IPS-20b (cell line): ENCODE results near the gene HYLS1.
"Not testable (repeated sequence)": the region's sequence is repeated elsewhere in the genome, so short reads cannot be mapped to it uniquely, and the experiment has no call there.

ENCODE experiments used
- H3K27ac ChIP-seq: one replicate; pipeline ENCODE4 v1.5.1; 2013; ENCODE audit warnings: low read length
- H3K27me3 ChIP-seq: 2 replicates; pipeline ENCODE4 v1.6.1; 2013; ENCODE audit warnings: mild to moderate bottlenecking, low read length, inconsistent platforms; ENCODE audit not compliant: insufficient read depth
- H3K36me3 ChIP-seq: 2 replicates; pipeline ENCODE4 v1.6.1; 2013; ENCODE audit warnings: low read depth, mild to moderate bottlenecking, inconsistent platforms, low read length, moderate library complexity; ENCODE audit not compliant: insufficient read depth
- H3K4me1 ChIP-seq: 2 replicates; pipeline ENCODE4 v1.6.1; 2013; ENCODE audit warnings: mild to moderate bottlenecking, control low read depth, inconsistent platforms, low read length, moderate library complexity; ENCODE audit not compliant: insufficient read depth
- H3K4me3 ChIP-seq: 2 replicates; pipeline ENCODE4 v1.5.1; 2013; ENCODE audit warnings: mild to moderate bottlenecking, low read length, inconsistent platforms
- H3K9ac ChIP-seq: 2 replicates; pipeline ENCODE4 v1.6.1; 2013; ENCODE audit warnings: low read depth, mild to moderate bottlenecking, inconsistent platforms, low read length, moderate library complexity
- H3K9me3 ChIP-seq: 2 replicates; pipeline ENCODE4 v1.6.1; 2013; ENCODE audit warnings: mild to moderate bottlenecking, low read depth, low read length, inconsistent platforms; ENCODE audit not compliant: insufficient read depth

Gene HYLS1

DNA sequence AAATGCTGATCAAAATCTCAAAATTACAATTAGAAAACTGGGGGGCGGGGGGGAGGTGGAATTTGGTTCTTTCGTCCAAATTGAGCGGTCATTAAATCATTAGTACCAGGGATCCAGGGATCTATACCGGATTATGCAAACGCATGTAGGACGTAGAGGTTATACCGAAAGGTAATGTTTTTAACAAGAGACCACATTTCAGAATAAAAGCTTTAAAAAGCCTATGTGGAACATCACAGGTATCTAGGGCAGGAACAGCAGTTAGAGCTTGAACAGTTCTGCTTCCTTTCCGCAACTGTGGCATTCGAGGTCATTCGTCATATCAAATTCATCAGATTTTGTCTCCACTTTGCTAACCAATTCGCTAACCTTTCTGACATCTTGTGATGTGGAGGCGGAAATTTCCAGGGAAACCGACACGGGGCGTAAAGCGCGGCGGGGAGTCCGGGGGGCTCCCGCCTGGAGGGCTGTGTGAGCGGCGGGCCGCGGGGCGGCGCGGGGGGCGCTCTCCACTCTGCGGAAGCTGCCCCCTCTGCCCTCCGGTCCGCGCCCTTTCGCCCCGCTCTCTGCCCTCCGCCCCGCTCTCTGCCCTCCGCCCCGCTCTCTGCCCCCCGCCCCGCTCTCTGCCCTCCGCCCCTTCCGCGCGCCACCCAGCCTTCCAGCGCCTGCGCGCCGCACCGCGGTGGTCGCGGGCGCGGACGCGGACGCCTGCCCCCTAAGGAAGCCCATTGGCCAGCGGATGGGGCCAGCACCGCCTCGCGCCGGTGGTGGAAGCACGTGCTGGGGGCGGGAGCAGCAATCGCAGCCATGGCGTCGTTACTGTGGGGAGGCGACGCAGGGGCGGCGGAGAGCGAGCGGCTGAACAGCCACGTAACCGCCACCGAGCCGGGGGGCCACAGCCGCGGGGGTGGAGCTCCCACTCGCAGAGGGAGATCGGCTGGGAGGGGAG is 16.5 kb downstream of the HYLS1 start, which contains the start of gene DDX25:
DDX25 (plus strand) TSS at position 798 of the 949 bp plus-strand sequence; CDS start at position 808, 10 bp downstream.
- H3K27ac ChIP-seq = no peak within 1 kb of the TSS
- peaks cover 6% of the 10 kb centered on the region; the same call in 1 of the 2 replicates for H3K9me3 ChIP-seq
- peak within 1 kb of the TSS; percentile 50; the same call in 1 of the 2 replicates for H3K9ac ChIP-seq
- peaks cover 30% of the 10 kb centered on the region for H3K36me3 ChIP-seq
- H3K4me1 ChIP-seq = no peaks in the 10 kb centered on the region; the same call in 1 of the 2 replicates
- peak within 1 kb of the TSS; percentile 91 for H3K4me3 ChIP-seq
- peaks cover 21% of the 10 kb centered on the region for H3K27me3 ChIP-seq

DNA sequence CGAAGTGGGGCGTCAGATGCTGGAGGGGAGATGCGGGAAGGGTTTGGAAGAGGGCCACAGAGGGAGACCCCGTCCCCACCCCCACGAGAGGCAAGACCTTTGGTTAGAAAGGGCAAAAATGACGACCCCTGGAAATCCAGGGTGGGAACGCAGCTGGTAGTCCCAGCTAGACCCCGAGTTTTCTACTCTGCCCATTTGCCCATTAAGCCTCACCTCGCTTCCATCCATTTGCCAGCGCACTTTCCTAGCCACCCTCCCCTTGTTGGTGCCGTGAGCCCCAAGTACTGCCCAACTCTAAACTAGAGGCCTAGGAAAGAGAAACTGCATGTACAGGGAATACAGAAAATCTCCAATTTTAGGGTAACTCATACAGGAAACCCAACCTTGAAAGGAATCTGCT is 17.2 kb downstream of the HYLS1 start:
- Histone ChIP-seq H3K4me1 (no peaks in the 10 kb centered on the region; the same call in 1 of the 2 replicates), H3K27ac (no peak overlapping the region), H3K27me3 (peaks cover 21% of the 10 kb centered on the region), H3K36me3 (peaks cover 23% of the 10 kb centered on the region), H3K9ac (no peak overlapping the region), H3K9me3 (peaks cover 6% of the 10 kb centered on the region; the same call in 1 of the 2 replicates), H3K4me3 (peak overlapping the region; percentile 58)

DNA sequence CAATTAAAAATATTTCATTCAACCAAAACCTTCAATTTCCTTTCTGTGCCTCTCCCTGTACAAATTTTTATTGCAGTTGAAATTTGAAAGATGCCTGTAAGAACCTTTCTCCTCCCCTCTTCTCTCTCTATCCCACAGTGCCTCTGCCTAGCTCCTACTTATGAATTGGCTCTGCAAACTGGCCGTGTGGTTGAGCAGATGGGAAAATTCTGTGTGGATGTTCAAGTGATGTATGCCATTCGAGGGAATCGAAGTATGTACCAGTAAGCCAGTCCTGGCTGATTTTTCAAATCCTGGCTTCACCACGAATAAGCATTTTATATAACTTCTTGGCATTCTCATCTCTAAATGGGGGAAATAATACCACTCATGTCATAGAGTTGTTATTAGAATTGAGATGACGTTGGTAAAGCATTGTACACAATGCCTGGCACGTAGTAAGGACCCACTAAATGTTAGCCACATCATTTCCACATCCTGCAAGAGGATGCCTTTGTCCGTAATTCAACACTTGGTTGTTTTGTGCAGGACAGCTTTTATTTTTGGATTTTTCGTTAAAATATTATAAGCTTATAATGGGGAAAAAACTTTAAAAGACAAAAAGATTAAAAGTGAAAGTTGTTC is 22.9 kb downstream of the HYLS1 start:
- peaks cover 7% of the 10 kb centered on the region for H3K27me3 ChIP-seq
- H3K9me3 ChIP-seq = no peaks in the 10 kb centered on the region
- no peak overlapping the region for H3K27ac ChIP-seq
- no peak overlapping the region for H3K4me3 ChIP-seq
- H3K4me1 ChIP-seq = no peaks in the 10 kb centered on the region
- H3K36me3 ChIP-seq = peaks cover 7% of the 10 kb centered on the region; the same call in 1 of the 2 replicates
- no peak overlapping the region for H3K9ac ChIP-seq

DNA sequence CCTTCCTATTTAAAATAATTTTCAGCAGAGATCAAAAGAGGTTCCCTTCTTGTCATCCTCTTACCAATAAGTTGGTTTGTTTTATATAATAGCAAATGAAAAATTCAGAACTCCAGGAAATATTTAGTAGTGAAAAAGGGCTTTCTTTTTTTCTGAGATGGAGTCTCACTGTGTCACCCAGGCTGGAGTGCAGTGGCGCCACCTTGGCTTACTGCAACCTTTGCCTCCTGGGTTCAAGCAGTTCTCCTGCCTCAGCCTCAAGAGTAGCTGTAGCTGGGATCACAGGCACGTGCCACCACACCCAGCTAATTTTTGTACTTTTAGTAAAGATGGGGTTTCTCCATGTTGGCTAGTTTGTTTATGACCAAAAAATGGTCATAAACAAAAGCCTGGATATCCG is 27.1 kb downstream of the HYLS1 start:
- not testable (repeated sequence) for H3K4me1 ChIP-seq, H3K36me3 ChIP-seq, H3K27ac ChIP-seq, H3K27me3 ChIP-seq, H3K9me3 ChIP-seq, H3K4me3 ChIP-seq, H3K9ac ChIP-seq

DNA sequence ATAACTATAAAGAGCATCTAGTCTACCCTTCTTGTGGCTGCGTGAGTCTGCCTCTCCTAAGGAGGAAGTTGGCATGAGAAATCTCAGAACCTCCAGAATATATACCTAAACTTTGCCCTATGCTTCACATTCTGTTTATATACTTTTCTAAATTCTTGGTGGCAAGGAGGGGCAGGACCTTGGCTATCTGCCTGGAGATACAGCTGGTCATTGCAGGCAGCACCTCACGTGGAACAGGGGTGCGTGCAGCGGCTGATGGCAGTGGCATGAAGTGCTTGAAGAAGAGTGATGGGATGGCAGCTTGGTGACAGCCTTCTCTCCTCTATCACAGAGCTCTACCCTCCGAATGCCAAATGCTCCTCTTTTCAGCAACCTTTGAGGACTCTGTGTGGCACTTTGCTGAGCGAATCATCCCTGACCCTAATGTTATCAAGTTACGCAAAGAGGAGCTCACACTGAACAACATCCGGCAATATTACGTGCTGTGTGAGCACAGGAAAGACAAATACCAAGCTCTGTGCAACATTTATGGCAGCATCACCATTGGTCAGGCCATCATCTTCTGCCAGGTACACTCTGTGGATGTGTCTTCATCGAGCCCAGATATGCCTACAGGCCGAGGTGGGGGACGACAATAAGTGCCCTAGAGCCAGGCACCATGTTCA is 29.3 kb downstream of the HYLS1 start:
- Histone ChIP-seq H3K36me3 (no peaks in the 10 kb centered on the region), H3K4me1 (no peaks in the 10 kb centered on the region), H3K4me3 (no peak overlapping the region), H3K27me3 (no peaks in the 10 kb centered on the region), H3K9ac (no peak overlapping the region), H3K9me3 (no peaks in the 10 kb centered on the region), H3K27ac (no peak overlapping the region)

DNA sequence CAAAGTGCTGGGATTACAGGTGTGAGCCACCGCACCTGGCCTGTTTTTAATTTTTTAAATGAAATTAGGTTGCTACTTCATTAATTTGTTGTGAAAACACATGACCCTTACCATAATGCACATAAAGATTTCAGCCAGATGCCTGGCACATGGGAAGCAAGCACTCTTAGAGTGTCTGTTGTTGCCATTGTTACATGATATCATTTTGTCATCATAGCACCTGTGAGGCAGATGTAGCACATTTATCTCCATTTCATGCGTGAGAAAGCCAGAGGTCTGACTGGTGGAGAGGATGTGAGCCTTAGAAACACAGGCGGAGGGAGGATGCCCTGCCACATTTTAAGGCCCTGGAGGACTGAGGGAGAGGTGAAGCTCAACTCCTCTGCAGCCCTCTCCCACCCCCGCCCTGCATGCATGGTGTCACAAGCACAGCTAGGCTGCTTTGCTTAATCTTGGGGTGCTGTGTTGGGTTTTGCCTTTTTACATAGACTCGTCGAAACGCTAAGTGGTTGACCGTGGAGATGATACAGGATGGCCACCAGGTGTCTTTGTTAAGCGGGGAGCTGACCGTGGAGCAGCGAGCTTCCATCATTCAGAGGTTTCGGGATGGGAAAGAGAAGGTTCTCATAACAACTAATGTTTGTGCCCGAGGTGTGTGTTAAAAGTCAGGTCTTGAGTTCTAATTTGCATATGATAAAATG is 30.8 kb downstream of the HYLS1 start:
- Histone ChIP-seq H3K4me1 (no peaks in the 10 kb centered on the region), H3K27me3 (no peaks in the 10 kb centered on the region), H3K4me3 (no peak overlapping the region), H3K9ac (no peak overlapping the region), H3K36me3 (no peaks in the 10 kb centered on the region), H3K9me3 (no peaks in the 10 kb centered on the region), H3K27ac (no peak overlapping the region)

DNA sequence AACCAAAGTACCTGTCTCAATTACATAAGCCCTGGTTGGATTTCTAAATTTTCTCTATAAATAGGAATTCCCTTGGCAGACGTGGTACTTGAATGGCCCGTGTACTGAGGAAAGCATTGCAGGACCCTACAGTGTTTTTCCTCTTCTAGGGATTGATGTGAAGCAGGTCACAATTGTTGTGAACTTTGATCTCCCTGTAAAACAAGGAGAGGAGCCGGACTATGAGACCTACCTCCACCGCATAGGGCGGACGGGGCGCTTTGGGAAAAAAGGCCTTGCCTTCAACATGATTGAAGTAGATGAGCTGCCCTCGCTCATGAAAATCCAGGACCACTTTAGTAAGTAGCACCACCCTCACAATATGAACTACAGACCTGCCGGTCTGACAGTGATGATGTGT is 33.6 kb downstream of the HYLS1 start:
- Histone ChIP-seq H3K36me3 (no peaks in the 10 kb centered on the region), H3K4me1 (no peaks in the 10 kb centered on the region), H3K4me3 (no peak overlapping the region), H3K9me3 (no peaks in the 10 kb centered on the region), H3K9ac (no peak overlapping the region), H3K27me3 (no peaks in the 10 kb centered on the region), H3K27ac (no peak overlapping the region)

DNA sequence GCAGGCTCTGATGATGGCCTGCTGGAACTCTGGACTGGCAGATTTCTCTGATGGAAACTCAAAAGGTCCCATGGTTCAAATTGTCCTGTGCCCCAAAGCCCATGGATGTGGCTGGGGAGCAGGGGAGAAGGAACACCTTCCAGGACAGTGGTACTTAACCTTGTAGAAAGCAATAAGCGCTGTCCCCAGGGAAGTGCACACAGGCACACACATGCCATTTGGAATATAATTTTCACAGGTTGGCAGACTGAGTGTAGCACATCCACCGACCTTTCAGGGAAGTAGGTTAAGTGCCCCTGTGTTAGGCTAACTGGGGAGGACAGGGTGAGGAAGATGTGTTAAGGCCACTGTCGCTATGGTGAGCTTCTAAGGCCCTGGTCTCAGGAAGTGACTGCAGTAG is 34.7 kb downstream of the HYLS1 start:
- no peaks in the 10 kb centered on the region for H3K27me3 ChIP-seq

DNA sequence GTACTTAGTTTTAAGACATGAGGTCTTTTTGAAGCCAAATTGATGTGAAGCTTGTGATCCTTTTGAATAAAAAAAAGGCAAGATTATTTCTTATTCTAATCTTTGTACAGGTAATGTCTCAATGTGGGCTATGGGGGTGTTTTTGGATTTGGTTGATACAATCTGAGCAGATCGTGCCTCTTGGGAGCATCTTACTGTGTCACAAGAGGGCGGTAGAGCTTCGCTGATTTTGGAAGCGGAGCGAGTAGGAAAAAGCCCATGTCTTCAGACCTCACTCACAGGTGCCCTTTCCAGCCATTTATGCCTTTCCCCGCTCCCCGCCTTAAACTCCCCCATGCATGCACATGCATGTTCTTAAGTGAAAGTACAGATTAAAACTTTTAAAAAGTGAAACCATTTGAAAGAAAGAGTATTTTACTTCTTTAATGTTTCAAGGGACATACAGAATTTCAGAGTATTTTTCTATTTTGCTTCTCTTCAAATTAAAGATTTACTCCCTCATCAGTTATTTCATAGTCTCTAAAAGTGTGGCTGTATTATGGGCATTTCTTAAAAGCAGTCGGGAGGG is 35.6 kb downstream of the HYLS1 start:
- Histone ChIP-seq H3K27me3 (no peaks in the 10 kb centered on the region), H3K4me3 (no peak overlapping the region), H3K9me3 (no peaks in the 10 kb centered on the region), H3K36me3 (no peaks in the 10 kb centered on the region), H3K9ac (no peak overlapping the region), H3K27ac (no peak overlapping the region), H3K4me1 (no peaks in the 10 kb centered on the region)

More for the DNA sequence above, 34.7 kb downstream of the HYLS1 start:
- H3K4me1 ChIP-seq = no peaks in the 10 kb centered on the region
- no peaks in the 10 kb centered on the region for H3K36me3 ChIP-seq
- H3K4me3 ChIP-seq = no peak overlapping the region
- no peak overlapping the region for H3K27ac ChIP-seq
- H3K9me3 ChIP-seq = no peaks in the 10 kb centered on the region
- no peak overlapping the region for H3K9ac ChIP-seq

DNA sequence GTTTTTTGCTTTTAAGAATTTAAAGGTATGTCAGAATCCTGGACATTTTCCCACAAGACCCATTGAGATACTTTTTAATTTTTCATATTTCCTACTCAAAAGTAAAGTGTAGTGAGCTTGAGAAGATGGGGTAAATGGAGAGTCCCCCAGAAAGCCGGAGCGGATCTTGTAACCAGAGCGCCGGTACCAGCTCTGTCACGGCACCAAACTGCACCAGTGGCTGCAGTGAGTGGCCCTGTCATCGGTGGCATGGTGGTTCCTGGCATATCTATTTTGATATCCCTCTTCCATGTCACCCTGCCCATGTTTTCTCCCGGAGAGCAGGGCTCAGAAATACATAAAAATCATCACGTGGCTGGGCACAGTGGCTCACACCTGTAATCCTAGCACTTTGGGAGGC is 36.2 kb downstream of the HYLS1 start:
- Histone ChIP-seq H3K4me3 (no peak overlapping the region), H3K36me3 (no peaks in the 10 kb centered on the region), H3K27ac (no peak overlapping the region), H3K9ac (no peak overlapping the region), H3K27me3 (no peaks in the 10 kb centered on the region), H3K9me3 (no peaks in the 10 kb centered on the region), H3K4me1 (no peaks in the 10 kb centered on the region)
